HG02852 (cell line): ENCODE data around the gene MLST8.

ENCODE experiments used
- ATAC-seq: cut with Tn5 transposase; IDR thresholded peaks from one replicate; pipeline ENCODE4 v1.9.1; 2021; ENCODE audit warnings: mild to moderate bottlenecking, moderate library complexity; ENCODE audit not compliant: unreplicated experiment

Gene MLST8

GRCh38 chr16:2205104-2205966 is at the start of gene MLST8:
Gene MLST8, plus strand, starts transcription at chr16:2205454. Its CDS starts 632 bp downstream, at chr16:2206086.
- peak; percentile 69 for ATAC-seq

GRCh38 chr16:2155977-2156848 is 49.0 kb upstream of the MLST8 start:
- no peak for ATAC-seq

- no peak for ATAC-seq
Measured at GRCh38 chr16:2156849-2157224, 48.4 kb upstream of the MLST8 start.

- no peak for ATAC-seq
Measured at GRCh38 chr16:2157480-2158261, 47.6 kb upstream of the MLST8 start.

GRCh38 chr16:2158262-2158638 is 47.0 kb upstream of the MLST8 start:
- no peak for ATAC-seq

- ATAC-seq: no peak
Measured at GRCh38 chr16:2159175-2159838, 45.9 kb upstream of the MLST8 start.

GRCh38 chr16:2160915-2161551 is 44.2 kb upstream of the MLST8 start:
- ATAC-seq: no peak

- no peak for ATAC-seq
Measured at GRCh38 chr16:2161911-2162310, 43.3 kb upstream of the MLST8 start.

GRCh38 chr16:2162676-2163118 is 42.6 kb upstream of the MLST8 start:
- no peak for ATAC-seq

- ATAC-seq: no peak
Measured at GRCh38 chr16:2163211-2163881, 41.9 kb upstream of the MLST8 start.

- no peak for ATAC-seq
Measured at GRCh38 chr16:2165861-2166260, 39.4 kb upstream of the MLST8 start.

- ATAC-seq: no peak
Measured at GRCh38 chr16:2166263-2167067, 38.8 kb upstream of the MLST8 start.

GRCh38 chr16:2167068-2167638 is 38.1 kb upstream of the MLST8 start:
- ATAC-seq: no peak

GRCh38 chr16:2170080-2170479 is 35.2 kb upstream of the MLST8 start:
- ATAC-seq: no peak

- ATAC-seq: no peak
Measured at GRCh38 chr16:2170587-2171435, 34.4 kb upstream of the MLST8 start.

- no peak for ATAC-seq
Measured at GRCh38 chr16:2171601-2172178, 33.6 kb upstream of the MLST8 start.

GRCh38 chr16:2172688-2173335 is 32.4 kb upstream of the MLST8 start:
- no peak for ATAC-seq
